IPS-18c (cell line): Measurements from ENCODE around the gene GRB14.
"Not testable (repeated sequence)": the region's sequence is repeated elsewhere in the genome, so short reads cannot be mapped to it uniquely, and the experiment has no call there.

Source experiments
- H3K4me3 ChIP-seq: 2 replicates; pipeline ENCODE4 v1.7.0; 2013; ENCODE audit warnings: low read depth, mild to moderate bottlenecking, low read length, moderate library complexity; ENCODE audit not compliant: insufficient read depth
- H3K9me3 ChIP-seq: one replicate; pipeline ENCODE4 v1.6.1; 2013; ENCODE audit warnings: mild to moderate bottlenecking, low read length, moderate library complexity; ENCODE audit not compliant: control insufficient read depth, insufficient read depth

The GRB14 gene

GRCh38 chr2:164569378-164569777 is 51.9 kb downstream of the GRB14 start:
- Histone ChIP-seq H3K9me3 (no peaks in the 10 kb centered on the region), H3K4me3 (no peak overlapping the region)

- H3K4me3 ChIP-seq, result no peak overlapping the region
- no peaks in the 10 kb centered on the region for H3K9me3 ChIP-seq
These were observed 53.0 kb downstream of the GRB14 start for GRCh38 chr2:164568317-164568716.

- H3K4me3 ChIP-seq, result no peak overlapping the region
- H3K9me3 ChIP-seq, result no peaks in the 10 kb centered on the region
These were observed 53.8 kb downstream of the GRB14 start for GRCh38 chr2:164567335-164567989.

GRCh38 chr2:164565359-164565758 is 55.9 kb downstream of the GRB14 start:
- H3K9me3 ChIP-seq, result no peaks in the 10 kb centered on the region

GRCh38 chr2:164562666-164563065 is 58.6 kb downstream of the GRB14 start:
- no peak overlapping the region for H3K4me3 ChIP-seq
- H3K9me3 ChIP-seq, result no peaks in the 10 kb centered on the region

More at GRCh38 chr2:164565359-164565758, 55.9 kb downstream of the GRB14 start:
- H3K4me3 ChIP-seq, result no peak overlapping the region

- H3K9me3 ChIP-seq, result no peaks in the 10 kb centered on the region
- no peak overlapping the region for H3K4me3 ChIP-seq
These were observed 59.3 kb downstream of the GRB14 start for GRCh38 chr2:164561991-164562390.

GRCh38 chr2:164561416-164561815 is 59.9 kb downstream of the GRB14 start:
- Histone ChIP-seq H3K9me3 (no peaks in the 10 kb centered on the region), H3K4me3 (no peak overlapping the region)

GRCh38 chr2:164560902-164561301 is 60.4 kb downstream of the GRB14 start:
- H3K4me3 ChIP-seq, result no peak overlapping the region
- H3K9me3 ChIP-seq, result no peaks in the 10 kb centered on the region

- Histone ChIP-seq H3K9me3 (no peaks in the 10 kb centered on the region), H3K4me3 (no peak overlapping the region)
These were observed 61.0 kb downstream of the GRB14 start for GRCh38 chr2:164560181-164560792.

- Histone ChIP-seq H3K9me3 (no peaks in the 10 kb centered on the region), H3K4me3 (no peak overlapping the region)
These were observed 62.8 kb downstream of the GRB14 start for GRCh38 chr2:164558450-164558849.

- Histone ChIP-seq H3K4me3 (no peak overlapping the region), H3K9me3 (no peaks in the 10 kb centered on the region)
These were observed 66.8 kb downstream of the GRB14 start for GRCh38 chr2:164554487-164554886.

GRCh38 chr2:164551519-164551918 is 69.8 kb downstream of the GRB14 start:
- Histone ChIP-seq H3K4me3 (no peak overlapping the region), H3K9me3 (no peaks in the 10 kb centered on the region)

GRCh38 chr2:164549705-164550104 is 71.6 kb downstream of the GRB14 start:
- not testable (repeated sequence) for H3K4me3 ChIP-seq, H3K9me3 ChIP-seq

GRCh38 chr2:164545484-164545883 is 75.8 kb downstream of the GRB14 start:
- no peak overlapping the region for H3K4me3 ChIP-seq
- H3K9me3 ChIP-seq, result no peaks in the 10 kb centered on the region

GRCh38 chr2:164542581-164543021 is 78.7 kb downstream of the GRB14 start:
- no peaks in the 10 kb centered on the region for H3K9me3 ChIP-seq
- H3K4me3 ChIP-seq, result no peak overlapping the region

- H3K9me3 ChIP-seq, result no peaks in the 10 kb centered on the region
- H3K4me3 ChIP-seq, result no peak overlapping the region
These were observed 82.9 kb downstream of the GRB14 start for GRCh38 chr2:164538240-164538866.

- no peak overlapping the region for H3K4me3 ChIP-seq
- H3K9me3 ChIP-seq, result no peaks in the 10 kb centered on the region
These were observed 85.8 kb downstream of the GRB14 start for GRCh38 chr2:164535280-164536025.

- H3K4me3 ChIP-seq, result no peak overlapping the region
- no peaks in the 10 kb centered on the region for H3K9me3 ChIP-seq
These were observed 90.8 kb downstream of the GRB14 start for GRCh38 chr2:164530464-164530863.
